Activated CD4-positive, alpha-beta T cell treated with anti-CD3 and anti-CD28 coated beads for 24 hours (primary cell): ENCODE data around the gene JDP2.

ENCODE experiments used
- DNase-seq, 2 donors: peaks; one replicate each; pipeline ENCODE4 v3.0.0-alpha.2; 2020; ENCODE audit warnings: low read depth in 2 of 2

JDP2 gene

GRCh38 chr14:75437201-75438143 lies 9.7 kb downstream of the JDP2 start:
- no peak for DNase-seq

GRCh38 chr14:75438486-75439080 lies 10.8 kb downstream of the JDP2 start:
- DNase-seq, result no peak

DNA sequence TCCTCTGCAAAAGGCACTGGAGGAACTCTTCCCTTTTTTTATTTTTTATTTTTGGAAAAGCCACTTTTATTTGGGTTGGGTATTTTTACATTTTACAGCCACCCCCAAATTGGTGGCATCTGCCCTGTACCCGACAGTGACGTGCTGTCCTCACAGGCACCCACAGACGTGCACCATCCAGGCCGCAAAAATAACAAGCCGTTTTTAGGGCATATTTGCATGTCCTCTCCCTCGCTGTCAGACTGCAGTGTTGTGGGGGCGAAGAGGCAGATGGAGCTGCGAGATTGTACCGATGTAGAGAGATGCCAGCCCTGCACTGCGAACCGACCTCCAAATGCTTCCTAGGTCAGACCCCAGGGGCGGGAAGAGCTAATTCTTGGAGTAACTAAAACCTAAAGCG lies 12.2 kb downstream of the JDP2 start:
- no peak for DNase-seq

DNA sequence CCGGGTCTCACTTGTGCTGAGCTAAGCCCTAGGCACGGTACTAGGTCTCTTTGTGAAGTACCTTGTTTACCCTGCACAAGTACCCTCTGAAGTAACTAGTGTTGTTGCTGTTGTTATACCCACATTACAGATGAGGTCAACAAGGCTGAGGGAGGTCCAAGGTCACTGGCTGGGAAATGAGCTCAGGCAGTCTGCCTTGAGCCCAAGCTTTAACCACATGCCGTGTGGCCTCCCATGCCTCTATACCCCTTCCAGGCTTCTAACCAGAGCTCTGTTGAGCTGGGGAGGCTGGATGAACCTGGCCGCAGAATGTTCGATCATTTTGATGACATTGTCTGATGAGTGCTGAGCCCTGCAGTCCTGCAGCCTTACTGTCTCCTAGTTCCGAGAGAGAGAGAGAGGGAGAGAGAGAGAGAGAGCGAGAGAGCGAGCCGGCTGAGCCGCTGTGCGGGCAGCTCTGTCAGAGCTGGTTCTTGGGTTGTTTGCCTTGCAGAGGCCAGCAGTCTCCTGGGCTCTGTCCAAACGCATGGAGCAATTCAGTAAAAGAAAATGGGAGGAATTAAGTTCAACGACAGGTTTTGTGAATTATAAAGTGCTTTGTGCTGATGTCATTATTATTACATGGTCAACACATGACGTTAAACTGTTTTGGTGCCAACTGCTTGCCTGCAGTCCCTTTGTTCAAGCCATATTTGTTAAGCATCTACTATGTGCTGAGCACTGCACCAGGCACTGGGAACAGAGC lies 13.1 kb downstream of the JDP2 start:
- DNase-seq, result no peak

DNA sequence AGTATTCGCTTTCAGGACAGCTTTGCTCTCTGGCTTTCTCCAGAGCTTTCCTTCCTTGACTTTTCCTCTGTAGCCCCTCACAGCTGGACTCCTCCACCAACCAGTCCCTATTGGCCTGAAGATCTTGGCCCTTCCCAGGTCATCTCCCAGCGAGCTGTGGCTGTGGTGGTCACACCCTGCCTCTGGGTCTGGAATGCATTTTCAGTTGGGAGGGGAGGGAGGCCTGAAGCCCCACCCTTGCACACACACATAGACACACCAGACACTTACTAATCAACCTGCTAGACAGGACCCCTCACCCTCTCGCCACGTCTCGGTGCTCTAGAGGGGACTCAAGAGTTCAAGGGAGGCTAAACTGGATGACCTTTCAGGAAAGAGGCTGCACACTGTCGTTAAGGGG lies 13.9 kb downstream of the JDP2 start:
- DNase-seq, result no peak

DNA sequence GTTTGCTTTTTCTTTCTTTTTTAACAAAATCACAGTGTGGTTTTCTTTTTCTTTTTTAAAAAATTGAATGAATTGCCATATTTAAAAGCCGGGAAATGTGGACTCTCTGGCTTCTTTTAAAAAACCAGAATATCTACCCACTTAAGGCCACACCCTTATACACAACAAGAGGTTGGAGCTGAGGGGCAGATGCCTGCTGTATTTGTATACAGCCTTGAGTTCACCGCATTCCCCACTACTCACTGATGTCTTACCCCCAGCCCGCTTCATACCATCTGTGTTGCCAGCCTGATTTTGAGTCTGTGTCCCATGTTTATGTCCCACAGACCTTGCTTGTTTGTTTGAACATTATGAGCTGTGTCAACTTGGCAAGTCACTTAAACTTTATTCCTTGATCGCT lies 14.3 kb downstream of the JDP2 start:
- no peak for DNase-seq

GRCh38 chr14:75442642-75443041 lies 14.8 kb downstream of the JDP2 start:
- no peak for DNase-seq

- DNase-seq, result no peak
Observed at GRCh38 chr14:75443203-75443969, 15.6 kb downstream of the JDP2 start.

- DNase-seq, result no peak
Observed at GRCh38 chr14:75445236-75445635, 17.4 kb downstream of the JDP2 start.

- no peak for DNase-seq
Observed at GRCh38 chr14:75445963-75446362, 18.1 kb downstream of the JDP2 start.

DNA sequence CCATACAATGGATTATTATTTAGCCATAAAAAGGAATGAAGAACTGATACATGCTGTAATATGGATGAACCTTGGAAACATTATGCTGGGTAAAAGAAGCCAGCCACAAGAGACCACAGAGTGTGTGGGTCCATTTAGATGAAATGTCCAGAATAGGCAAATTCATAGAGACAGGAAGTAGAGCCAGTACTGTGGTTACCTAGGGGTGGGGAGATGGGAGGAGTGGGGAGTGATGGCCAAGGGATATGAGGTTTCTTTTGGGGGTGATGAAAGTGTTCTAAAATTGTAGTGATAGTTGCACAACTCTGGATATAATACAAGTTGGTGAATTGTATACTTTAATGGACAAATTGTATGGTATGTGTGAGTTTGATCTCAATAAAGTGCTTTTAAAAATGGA lies 18.6 kb downstream of the JDP2 start:
- no peak for DNase-seq

GRCh38 chr14:75448209-75448608 lies 20.4 kb downstream of the JDP2 start:
- DNase-seq, result no peak

GRCh38 chr14:75449036-75449435 lies 21.2 kb downstream of the JDP2 start:
- DNase-seq, result no peak

DNA sequence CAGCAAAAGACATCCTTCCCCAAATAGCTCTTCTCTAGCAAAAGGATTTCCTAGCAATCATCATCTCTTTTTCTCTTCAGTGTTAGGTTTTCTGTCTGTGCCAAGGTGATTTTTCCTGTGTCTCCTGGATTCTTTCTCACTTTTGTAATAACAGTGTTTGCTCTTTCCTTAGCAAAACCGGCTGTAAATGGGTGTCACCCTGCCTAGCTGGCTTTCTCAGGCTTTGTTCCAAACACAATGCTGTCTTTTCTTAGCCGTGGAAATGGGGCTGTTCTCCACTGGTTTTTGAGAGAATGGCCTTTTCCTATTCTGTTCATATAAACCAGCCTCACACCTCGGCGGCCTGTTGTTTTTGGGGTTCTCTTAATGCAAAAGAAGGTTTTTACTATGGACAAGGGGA lies 21.9 kb downstream of the JDP2 start:
- DNase-seq, result no peak

- DNase-seq, result no peak
Observed at GRCh38 chr14:75450381-75451276, 22.8 kb downstream of the JDP2 start.

- no peak for DNase-seq
Observed at GRCh38 chr14:75452324-75452723, 24.5 kb downstream of the JDP2 start.

GRCh38 chr14:75452900-75453816 lies 25.3 kb downstream of the JDP2 start:
- DNase-seq, result no peak

DNA sequence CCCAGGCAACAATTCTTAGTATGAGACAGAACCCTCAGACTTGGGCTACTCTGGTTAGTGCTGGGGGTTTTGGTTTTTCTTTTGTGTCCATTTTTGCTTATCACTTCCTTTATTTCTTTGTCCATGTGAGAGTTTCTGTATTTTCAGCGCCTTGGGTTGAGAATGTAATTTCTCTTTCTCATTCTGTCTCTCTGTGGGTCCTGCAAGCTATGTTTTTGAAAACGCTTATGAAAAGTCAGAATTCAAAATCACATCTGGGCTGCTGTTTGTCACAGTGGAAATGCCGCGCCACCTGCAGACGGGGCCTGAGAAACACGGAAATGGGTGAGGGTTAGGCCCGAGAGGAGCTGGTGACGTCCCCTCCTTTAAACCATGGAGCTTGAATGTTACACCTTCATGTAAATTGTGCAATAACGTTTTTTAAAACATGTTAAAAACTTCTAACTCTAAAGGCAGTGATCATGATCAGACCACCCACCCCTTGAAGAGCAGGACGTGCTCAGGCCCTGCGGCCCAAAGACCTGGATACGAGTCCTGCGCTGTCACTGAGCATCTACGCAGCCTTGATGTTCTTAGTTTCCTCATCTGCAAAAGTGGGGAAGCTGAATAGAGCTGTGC lies 26.1 kb downstream of the JDP2 start:
- DNase-seq, result peak in 1 of 2 donors; percentile 17

DNA sequence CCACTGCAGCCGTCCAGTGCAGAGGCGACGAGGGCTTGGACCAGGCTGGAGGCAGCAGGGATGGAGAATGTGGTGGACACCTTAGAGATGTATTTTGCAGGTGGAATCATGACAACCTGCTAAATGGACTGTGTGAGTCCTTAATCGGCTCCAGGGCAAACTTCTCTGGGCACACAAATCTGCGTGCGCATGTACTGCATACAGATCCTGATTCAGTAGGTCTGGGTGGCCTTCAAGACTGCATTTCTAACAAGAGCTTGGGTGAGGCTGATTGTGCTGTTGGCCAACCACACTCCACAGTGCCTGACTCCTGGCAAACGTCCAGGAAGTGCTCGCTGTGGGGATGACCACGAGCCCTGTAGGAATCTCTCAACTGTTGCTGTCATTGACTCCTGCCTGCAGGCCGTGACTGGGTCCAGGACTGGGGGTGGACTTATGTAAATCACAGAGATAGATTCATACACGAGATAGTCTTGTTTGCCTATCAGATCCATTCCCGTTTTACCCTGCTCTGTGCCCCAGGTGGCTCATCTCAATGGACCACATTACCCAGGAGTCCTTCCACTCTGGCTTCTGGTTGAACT lies 27.2 kb downstream of the JDP2 start:
- no peak for DNase-seq
